Endothelial cell of umbilical vein (primary cell): Measurements from ENCODE around the gene TCEAL1. TPM values are rescaled to one million over a fixed set of nuclear protein-coding genes. Genes with fewer than 3 reads are reported as not detected.

Experiments
- BruUV-seq: library from RNA; stranded (reverse); fragments of 400-500 nt; replicated peaks from 2 replicates; lab custom pipeline; 2021; lab: Mats Ljungman, UMichigan
- CTCF ChIA-PET: fragments of 300-600, 350-600 bp; sonication (Branson Sonifier 250); formaldehyde crosslinking; loops from one replicate; lab custom pipeline; 2021; ENCODE audit warnings: antibody characterized with exemption, inconsistent platforms; lab: Charles Lee
- POLR2A ChIA-PET: fragments of 300-600, 350-600 bp; sonication (Branson Sonifier 250); formaldehyde crosslinking; loops from one replicate; lab custom pipeline; 2021; ENCODE audit warnings: antibody characterized with exemption, inconsistent platforms; lab: Charles Lee
- DNase-seq: peaks from one replicate; pipeline ENCODE4 v3.0.0-alpha.2; 2011; ENCODE audit warnings: low read depth, low spot score
- FAIRE-seq: peaks from 2 replicates; lab custom pipeline; 2011; peaks lifted over from hg19 to GRCh38; lab: Jason Lieb, UNC
- H2AFZ ChIP-seq: 2 replicates; pipeline ENCODE4 v1.6.0; 2012; ENCODE audit warnings: low read depth, low read length, control low read depth, inconsistent platforms
- H3K27ac ChIP-seq: 2 replicates; pipeline ENCODE4 v1.5.1; 2011; ENCODE audit warnings: low read depth, mild to moderate bottlenecking, control low read depth, low read length, moderate library complexity; ENCODE audit not compliant: insufficient read depth
- H3K27me3 ChIP-seq, 2 experiments: 2 replicates each; pipeline versions ENCODE4 v1.6.0 to v1.6.1; 2011; ENCODE audit warnings: low read length in 2 of 2, mixed read lengths in 1 of 2; ENCODE audit not compliant: control insufficient read depth in 2 of 2, insufficient read depth in 2 of 2
- H3K36me3 ChIP-seq, 2 experiments: 2 replicates in 1 of 2; 3 replicates in 1 of 2; pipeline ENCODE4 v1.5.1; 2011; ENCODE audit warnings: low read length in 2 of 2, mild to moderate bottlenecking in 1 of 2, moderate library complexity in 1 of 2; ENCODE audit not compliant: control insufficient read depth in 2 of 2, insufficient read depth in 2 of 2; ENCODE audit errors: extremely low read depth in 1 of 2
- H3K4me1 ChIP-seq: 3 replicates; pipeline ENCODE4 v1.5.1; 2011; ENCODE audit warnings: mild to moderate bottlenecking, low read length; ENCODE audit not compliant: control insufficient read depth, insufficient read depth; ENCODE audit errors: extremely low read depth
- H3K4me2 ChIP-seq: 2 replicates; pipeline ENCODE4 v1.6.1; 2011; ENCODE audit warnings: low read length, control low read depth, mixed read lengths; ENCODE audit not compliant: insufficient read depth
- H3K4me3 ChIP-seq, 3 experiments: fragments of 200-600 bp in 1 of 3; sonication (generic), shearing (Covaris generic) in 1 of 3; replicated peaks in 1 of 3; 2 replicates each; pipeline ENCODE4 v1.5.1; 2011 to 2016; ENCODE audit warnings: control low read depth in 3 of 3, low read length in 3 of 3, mild to moderate bottlenecking in 2 of 3, inconsistent platforms in 1 of 3, low read depth in 1 of 3, moderate library complexity in 1 of 3; ENCODE audit not compliant: insufficient read depth in 1 of 3
- H3K79me2 ChIP-seq: 2 replicates; pipeline ENCODE4 v1.6.0; 2012; ENCODE audit warnings: low read length, inconsistent platforms; ENCODE audit not compliant: control insufficient read depth, insufficient read depth
- H3K9ac ChIP-seq: replicated peaks from 2 replicates; pipeline ENCODE3; 2011; ENCODE audit warnings: low read length, control low read depth; ENCODE audit not compliant: insufficient read depth; ENCODE audit errors: extremely low read depth
- H3K9me1 ChIP-seq: replicated peaks from 3 replicates; pipeline ENCODE4 v1.6.0; 2011; ENCODE audit warnings: mild to moderate bottlenecking, low read length; ENCODE audit not compliant: control insufficient read depth, insufficient read depth; ENCODE audit errors: extremely low read depth
- H3K9me3 ChIP-seq: replicated peaks from 2 replicates; pipeline ENCODE4 v1.5.1; 2012; ENCODE audit warnings: low read length, inconsistent platforms; ENCODE audit not compliant: control insufficient read depth, insufficient read depth
- H4K20me1 ChIP-seq: replicated peaks from 2 replicates; pipeline ENCODE3; 2011; ENCODE audit warnings: mild to moderate bottlenecking, low read length; ENCODE audit not compliant: control insufficient read depth, insufficient read depth; ENCODE audit errors: extremely low read depth
- CTCF ChIP-seq, 2 donors: IDR thresholded peaks; 1 replicate in 1 of 2; 2 replicates in 1 of 2; pipeline ENCODE4 v1.5.1; 2011; ENCODE audit warnings: low read length in 2 of 2, mild to moderate bottlenecking in 2 of 2, moderate library complexity in 2 of 2, control low read depth in 1 of 2, inconsistent platforms in 1 of 2, low read depth in 1 of 2; ENCODE audit not compliant: insufficient read depth in 1 of 2; ENCODE audit errors: extremely low read depth in 1 of 2
- GATA2 ChIP-seq: IDR thresholded peaks from 2 replicates; pipeline ENCODE4 v1.7.0; 2011; ENCODE audit warnings: low read depth, mild to moderate bottlenecking, moderate library complexity, mixed read lengths, low read length; ENCODE audit not compliant: insufficient read length, insufficient read depth
- POLR2A ChIP-seq: IDR thresholded peaks from 2 replicates; pipeline ENCODE4 v1.6.1; 2012; ENCODE audit warnings: low read depth, mild to moderate bottlenecking, control low read depth, low read length
- dilution Hi-C: fragments of 300-500 bp; cut with MboI; formaldehyde crosslinking; loops from one replicate; pipeline ENCODE4 v1.15.0; 2019; ENCODE audit warnings: low sequenced_read_pairs; ENCODE audit not compliant: extremely low pct_ligation_motif_present
- intact Hi-C: fragments of 100-400 bp; cut with micrococcal nuclease; formaldehyde crosslinking; loops from one replicate; pipeline ENCODE4 v1.10.0; 2022
- polyA plus RNA-seq, 4 experiments: library from polyadenylated mRNA; depleted of rRNA in 3 of 4; stranded (reverse) in 3 of 4; unstranded in 1 of 4; fragments of >200 nt; gene quantifications; 2 replicates each; pipeline versions ENCODE4 v1.2.1 to v1.2.3, GENCODE V29; 2011 to 2012; ENCODE audit warnings: missing spikeins in 1 of 4
- total RNA-seq: library from RNA; stranded (reverse); gene quantifications from 2 replicates; pipeline ENCODE4 v1.2.3, GENCODE V29; 2021

The TCEAL1 gene
- total and polyA plus RNA-seq, 2 donors (not counting 3 experiments of a cell fraction or from before 2014, with no cell fraction given): 18.5 to 18.6 TPM

DNA sequence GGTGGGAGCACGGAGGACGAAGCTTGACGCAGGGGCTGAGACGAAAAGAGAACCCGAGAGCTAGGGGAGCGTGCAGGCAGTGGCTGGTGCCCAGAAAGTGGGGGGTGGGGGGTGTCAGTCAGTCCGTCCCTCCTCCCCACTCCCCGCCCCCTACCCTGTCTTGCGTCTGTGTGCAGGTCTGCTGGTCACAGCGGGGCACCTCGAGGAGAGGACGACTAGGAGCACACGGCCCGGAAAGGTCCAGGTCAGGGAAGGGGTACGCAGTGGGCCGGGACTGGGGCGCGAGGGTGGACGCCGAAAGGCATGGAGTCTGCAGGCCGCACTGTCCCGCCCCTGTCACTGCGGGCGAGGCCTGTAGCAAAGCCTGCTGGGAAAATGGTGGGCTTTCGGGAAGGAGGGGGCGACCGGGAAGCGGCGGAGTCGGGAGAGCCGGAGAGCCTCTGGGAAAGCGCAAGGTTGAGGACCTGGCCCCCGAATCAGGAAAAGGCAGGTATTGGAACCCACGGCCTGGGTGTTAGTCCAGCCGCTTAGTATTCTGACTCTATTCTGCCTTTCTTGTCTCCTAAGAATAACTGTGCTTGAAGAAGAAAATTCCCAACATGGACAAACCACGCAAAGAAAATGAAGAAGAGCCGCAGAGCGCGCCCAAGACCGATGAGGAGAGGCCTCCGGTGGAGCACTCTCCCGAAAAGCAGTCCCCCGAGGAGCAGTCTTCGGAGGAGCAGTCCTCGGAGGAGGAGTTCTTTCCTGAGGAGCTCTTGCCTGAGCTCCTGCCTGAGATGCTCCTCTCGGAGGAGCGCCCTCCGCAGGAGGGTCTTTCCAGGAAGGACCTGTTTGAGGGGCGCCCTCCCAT, 769 bp downstream of the TCEAL1 start:
- no peaks in the 10 kb centered on the region for H3K9me3 ChIP-seq
- peak overlapping the region; percentile 32 to 88 (median 80) for H3K4me3 ChIP-seq
- peak overlapping the region; percentile 60 for H3K4me2 ChIP-seq
- ChIA-PET CTCF (interaction anchor here (0.6 to 2.1 kb wide), 25 partner anchors 8 to 140 kb away, joined by 3 to 19 read pairs (median 4); partner anchors contain the start of gene TCEAL3), POLR2A (interaction anchor here (0.7 kb wide), 2 partner anchors 52 to 56 kb away, joined by 3 to 4 read pairs; no protein-coding TSS in a partner anchor)
- H3K27ac ChIP-seq: peak overlapping the region; percentile 78
- FAIRE-seq (peak; percentile 81), DNase-seq (peak; percentile 78)
- dilution Hi-C loops (no loop called here), intact Hi-C loops (loop anchor here (1.0 to 2.0 kb wide), 4 partner anchors 23 to 96 kb away; partner anchors contain the start of genes TCEAL3 and TCEAL4)
- no peaks in the 10 kb centered on the region for H3K9me1 ChIP-seq
- BruUV-seq: TSS peak; percentile 42
- peak overlapping the region; percentile 79 for H3K9ac ChIP-seq
- H3K36me3 ChIP-seq: no peaks in the 10 kb centered on the region
- peak; percentile 44 to 64 for TF ChIP-seq CTCF (IDR thresholded peaks at IDR 0.05; ENCODE audit: extremely low read depth in 1 of 2, insufficient read depth in 1 of 2, low read depth in 1 of 2, low read length in 2 of 2)
- peak; percentile 82 for TF ChIP-seq POLR2A
- no peak for TF ChIP-seq GATA2
- H3K79me2 ChIP-seq: peaks cover 4% of the 10 kb centered on the region
- H3K4me1 ChIP-seq: peaks cover 23% of the 10 kb centered on the region
- H4K20me1 ChIP-seq: no peaks in the 10 kb centered on the region
- no peaks in the 10 kb centered on the region for H3K27me3 ChIP-seq
- peak overlapping the region; percentile 91 for H2AFZ ChIP-seq
